WERI-Rb-1 (cell line): ENCODE measurements around the gene CDK6.

Experiments
- DNase-seq: peaks from one replicate; pipeline ENCODE4 v3.0.0-alpha.2; 2020
- H3K27ac ChIP-seq: fragments of 250-450 bp; sonication (Bioruptor Pico); 2 replicates; pipeline ENCODE4 v1.5.1; 2020; ENCODE audit warnings: mild to moderate bottlenecking, moderate library complexity
- H3K27me3 ChIP-seq: fragments of 250-450 bp; sonication (Bioruptor Pico); 2 replicates; pipeline ENCODE4 v1.5.1; 2021; ENCODE audit warnings: mild to moderate bottlenecking, low read depth, moderate library complexity; ENCODE audit not compliant: insufficient read depth, severe bottlenecking
- H3K36me3 ChIP-seq: fragments of 250-450 bp; sonication (Bioruptor Pico); 2 replicates; pipeline ENCODE4 v1.5.1; 2020; ENCODE audit warnings: mild to moderate bottlenecking, moderate library complexity
- H3K4me3 ChIP-seq: 2 replicates; pipeline ENCODE4 v1.5.1; 2011; ENCODE audit warnings: low read depth, mild to moderate bottlenecking, control low read depth, low read length
- H3K9me3 ChIP-seq: fragments of 250-450 bp; sonication (Bioruptor Pico); 2 replicates; pipeline ENCODE4 v1.5.1; 2021; ENCODE audit warnings: mild to moderate bottlenecking, moderate library complexity; ENCODE audit not compliant: severe bottlenecking
- TF ChIP-seq, protein P1 (sequence below): IDR thresholded peaks from 2 replicates; pipeline ENCODE4 v1.5.1; 2011; ENCODE audit warnings: low read depth, mild to moderate bottlenecking, control low read depth, inconsistent platforms, low read length

The CDK6 gene

DNA sequence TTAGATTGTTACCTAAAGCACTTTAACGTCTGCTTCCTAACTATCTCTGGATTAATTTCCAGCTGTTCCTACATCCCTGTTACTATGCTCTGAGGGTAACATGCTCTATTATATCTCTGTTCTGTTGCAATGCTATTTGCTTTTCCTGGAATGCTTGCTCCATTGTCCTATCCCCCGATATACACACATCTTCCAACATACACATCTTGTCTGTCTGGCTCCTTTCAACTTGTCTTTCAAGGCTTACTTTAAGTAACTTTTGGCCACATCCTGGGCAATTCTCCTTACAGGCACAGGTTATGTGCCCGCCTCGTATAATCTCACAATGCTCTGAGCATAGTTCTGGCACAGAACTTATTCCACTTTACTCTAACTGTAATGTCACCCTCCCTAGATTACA lies 96.2 kb downstream of the CDK6 start:
- no peak overlapping the region for H3K27ac ChIP-seq
- no peaks in the 10 kb centered on the region for H3K9me3 ChIP-seq
- no peak overlapping the region for H3K4me3 ChIP-seq
- no peaks in the 10 kb centered on the region for H3K36me3 ChIP-seq
- no peak for DNase-seq
- no peaks in the 10 kb centered on the region for H3K27me3 ChIP-seq
- TF ChIP-seq, protein P1, sequence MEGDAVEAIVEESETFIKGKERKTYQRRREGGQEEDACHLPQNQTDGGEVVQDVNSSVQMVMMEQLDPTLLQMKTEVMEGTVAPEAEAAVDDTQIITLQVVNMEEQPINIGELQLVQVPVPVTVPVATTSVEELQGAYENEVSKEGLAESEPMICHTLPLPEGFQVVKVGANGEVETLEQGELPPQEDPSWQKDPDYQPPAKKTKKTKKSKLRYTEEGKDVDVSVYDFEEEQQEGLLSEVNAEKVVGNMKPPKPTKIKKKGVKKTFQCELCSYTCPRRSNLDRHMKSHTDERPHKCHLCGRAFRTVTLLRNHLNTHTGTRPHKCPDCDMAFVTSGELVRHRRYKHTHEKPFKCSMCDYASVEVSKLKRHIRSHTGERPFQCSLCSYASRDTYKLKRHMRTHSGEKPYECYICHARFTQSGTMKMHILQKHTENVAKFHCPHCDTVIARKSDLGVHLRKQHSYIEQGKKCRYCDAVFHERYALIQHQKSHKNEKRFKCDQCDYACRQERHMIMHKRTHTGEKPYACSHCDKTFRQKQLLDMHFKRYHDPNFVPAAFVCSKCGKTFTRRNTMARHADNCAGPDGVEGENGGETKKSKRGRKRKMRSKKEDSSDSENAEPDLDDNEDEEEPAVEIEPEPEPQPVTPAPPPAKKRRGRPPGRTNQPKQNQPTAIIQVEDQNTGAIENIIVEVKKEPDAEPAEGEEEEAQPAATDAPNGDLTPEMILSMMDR = no peak

DNA sequence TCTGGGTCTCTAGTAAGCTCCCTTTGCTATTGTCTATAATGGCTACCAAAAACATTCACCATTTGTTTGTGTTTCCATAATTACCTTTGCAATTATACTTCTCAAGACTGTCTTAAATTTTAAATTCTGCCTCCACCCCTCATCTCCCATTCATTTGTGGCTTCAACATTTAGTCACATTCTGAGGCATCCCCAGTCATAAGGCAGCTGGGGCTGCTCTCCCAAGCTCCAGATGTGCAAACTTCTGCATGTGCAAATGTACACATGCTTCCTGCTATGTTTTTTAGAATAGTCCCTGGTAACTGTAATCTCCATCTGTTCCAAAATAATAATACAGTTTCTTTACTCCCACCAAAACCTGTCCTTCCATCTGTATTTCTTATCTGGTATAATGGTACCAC lies 97.3 kb downstream of the CDK6 start:
- Histone ChIP-seq H3K4me3 (no peak overlapping the region), H3K36me3 (no peaks in the 10 kb centered on the region), H3K9me3 (no peaks in the 10 kb centered on the region), H3K27ac (no peak overlapping the region), H3K27me3 (no peaks in the 10 kb centered on the region)
- no peak for DNase-seq
- TF ChIP-seq, protein P1 = no peak

DNA sequence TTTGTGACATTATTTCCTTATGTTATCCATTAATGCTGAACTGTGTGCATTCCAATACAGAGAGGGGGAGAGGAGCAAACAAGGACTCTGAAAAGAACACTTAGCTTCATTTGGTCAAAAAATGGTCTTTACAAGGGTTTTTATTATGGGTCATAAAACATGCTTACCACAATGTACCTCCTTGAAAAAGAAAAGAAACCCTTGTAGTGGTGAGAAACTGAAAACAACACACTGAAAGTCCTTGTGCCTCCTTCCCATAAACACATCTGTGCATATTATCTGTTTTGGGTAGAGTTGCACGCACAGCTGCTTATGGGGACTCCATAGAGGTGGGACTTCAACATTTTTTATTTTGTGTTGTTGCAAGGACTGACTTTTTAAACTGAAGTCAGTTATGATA lies 98.7 kb downstream of the CDK6 start:
- Histone ChIP-seq H3K36me3 (no peaks in the 10 kb centered on the region), H3K9me3 (no peaks in the 10 kb centered on the region), H3K27me3 (no peaks in the 10 kb centered on the region), H3K4me3 (no peak overlapping the region), H3K27ac (no peak overlapping the region)
- DNase-seq = no peak
- TF ChIP-seq, protein P1 = no peak

DNA sequence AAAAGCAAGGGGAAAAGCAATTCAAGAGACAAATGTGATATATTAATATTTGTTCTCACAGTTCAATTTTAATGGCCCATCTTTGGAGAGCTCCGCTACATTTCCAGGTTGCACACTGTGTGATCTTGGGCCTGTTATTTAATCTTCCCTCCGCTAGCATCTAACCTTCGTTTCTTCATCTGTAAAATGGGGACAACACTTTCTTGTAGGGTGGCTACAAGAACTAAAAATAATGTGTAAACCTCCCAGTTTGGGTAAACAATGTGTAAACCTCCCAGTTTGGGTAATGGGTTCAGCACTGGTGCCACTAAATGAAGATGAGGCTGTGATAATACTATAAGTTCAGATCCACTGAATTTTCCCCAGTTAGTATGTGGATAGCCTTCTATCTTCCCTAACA lies 99.5 kb downstream of the CDK6 start:
- TF ChIP-seq, protein P1 = no peak
- no peak overlapping the region for H3K27ac ChIP-seq
- no peak for DNase-seq

DNA sequence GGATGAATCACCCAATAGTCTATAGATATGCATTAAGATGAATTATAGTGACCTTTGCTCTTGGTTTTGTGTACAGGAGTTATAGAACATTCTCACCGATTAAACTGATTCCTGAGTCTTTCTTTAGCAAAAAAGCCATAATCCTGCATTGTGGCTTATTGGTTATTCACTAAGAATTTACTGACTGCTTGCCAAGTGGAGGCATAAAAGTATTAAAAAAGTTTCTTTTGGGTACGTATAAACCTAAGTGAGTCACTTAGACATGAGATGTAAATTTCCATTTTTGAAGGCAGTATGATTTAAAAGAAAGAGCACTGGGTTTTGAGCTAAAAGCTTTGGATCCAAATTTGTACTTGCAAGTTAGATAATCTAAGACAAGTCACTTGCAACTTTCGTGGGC lies 100.7 kb downstream of the CDK6 start:
- Histone ChIP-seq H3K27ac (no peak overlapping the region), H3K36me3 (no peaks in the 10 kb centered on the region), H3K4me3 (no peak overlapping the region), H3K27me3 (no peaks in the 10 kb centered on the region), H3K9me3 (no peaks in the 10 kb centered on the region)
- TF ChIP-seq, protein P1 = no peak
- no peak for DNase-seq

More for the DNA sequence above, 99.5 kb downstream of the CDK6 start:
- Histone ChIP-seq H3K4me3 (no peak overlapping the region), H3K9me3 (no peaks in the 10 kb centered on the region), H3K36me3 (no peaks in the 10 kb centered on the region), H3K27me3 (no peaks in the 10 kb centered on the region)

DNA sequence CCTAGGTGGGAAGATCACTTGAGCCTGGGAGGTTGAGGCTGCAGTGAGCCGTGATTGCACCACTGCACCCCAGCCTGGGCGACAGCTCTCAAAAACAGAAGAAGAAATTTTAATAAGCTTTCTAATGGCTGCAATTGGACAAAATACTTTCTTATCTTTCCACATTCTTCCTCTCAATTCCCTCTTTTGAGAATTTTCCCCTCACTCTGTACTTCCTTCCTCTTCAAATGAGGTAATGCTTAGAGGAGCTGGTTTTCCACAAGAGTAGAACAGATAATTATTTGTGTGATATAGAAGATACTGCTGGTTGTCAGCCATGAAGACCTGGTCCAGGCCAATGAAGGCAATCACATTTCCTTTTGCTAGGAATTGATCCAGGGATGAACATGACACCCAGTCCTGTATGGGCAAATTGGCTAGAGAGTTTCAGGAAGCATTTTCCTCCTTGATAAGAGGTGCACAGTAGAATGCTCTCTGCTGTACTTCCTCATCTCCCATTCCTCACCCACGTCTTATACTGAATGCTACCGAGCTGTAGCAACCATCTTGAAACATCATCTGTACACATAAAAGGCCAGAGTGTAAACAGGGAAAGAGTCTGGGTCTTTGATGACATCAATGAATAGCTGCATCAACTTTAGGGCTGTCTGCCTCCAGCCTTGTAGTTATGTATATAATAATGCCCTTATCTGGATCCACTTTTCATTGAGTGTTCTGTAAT lies 103.9 kb downstream of the CDK6 start:
- H3K36me3 ChIP-seq = no peaks in the 10 kb centered on the region
- TF ChIP-seq, protein P1 = no peak
- no peaks in the 10 kb centered on the region for H3K27me3 ChIP-seq
- no peak for DNase-seq
- no peak overlapping the region for H3K4me3 ChIP-seq
- H3K9me3 ChIP-seq = no peaks in the 10 kb centered on the region
- no peak overlapping the region for H3K27ac ChIP-seq
